HG02852 (cell line): Measurements from ENCODE around the gene SYVN1.

ENCODE experiments used
- ATAC-seq: cut with Tn5 transposase; IDR thresholded peaks from one replicate; pipeline ENCODE4 v1.9.1; 2021; ENCODE audit warnings: mild to moderate bottlenecking, moderate library complexity; ENCODE audit not compliant: unreplicated experiment

Gene SYVN1

GRCh38 chr11:65095974-65096806, 38.1 kb downstream of the SYVN1 start, which contains the start of gene VPS51:
Gene VPS51, plus strand, starts transcription at chr11:65096214. Its CDS starts 37 bp downstream, at chr11:65096251.
- peak; percentile 76 for ATAC-seq

DNA sequence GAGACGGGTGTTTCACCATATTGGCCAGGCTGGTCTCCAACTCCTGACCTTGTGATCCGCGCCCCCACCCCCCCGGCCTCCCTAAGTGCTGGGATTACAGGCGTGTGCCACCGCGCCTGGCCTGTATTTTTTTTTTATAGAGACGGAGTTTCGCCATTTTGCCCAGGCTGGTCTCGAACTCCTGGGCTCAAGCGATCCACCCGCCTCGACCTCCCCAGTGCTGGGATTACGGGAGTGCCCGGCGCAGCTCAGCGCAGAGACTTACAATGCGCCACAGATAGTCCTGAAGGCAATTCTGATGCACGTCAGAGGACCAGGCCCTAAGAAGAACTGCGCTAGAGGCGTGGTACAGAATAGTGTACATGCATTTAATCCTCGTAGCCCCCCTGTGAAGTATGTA, 38.9 kb downstream of the SYVN1 start:
- no peak for ATAC-seq

DNA sequence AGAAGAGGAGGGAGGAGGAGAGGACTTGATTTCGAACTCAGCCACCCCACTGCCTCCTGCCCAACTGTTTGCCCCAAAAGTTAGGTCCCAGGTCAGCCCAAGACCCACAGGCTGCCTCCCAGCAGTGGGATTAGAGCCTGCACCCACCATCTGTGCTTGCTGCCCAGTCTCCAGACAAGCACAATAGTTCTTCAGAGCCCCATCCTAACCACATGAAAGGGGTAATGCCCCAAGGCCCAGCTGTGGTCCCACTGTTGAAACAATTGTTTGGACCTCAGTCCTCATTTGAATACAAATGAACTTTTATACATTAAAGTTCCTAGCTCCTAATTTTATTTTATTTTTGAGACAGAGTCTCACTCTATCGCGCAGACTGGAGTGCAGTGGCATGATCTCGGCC, 43.7 kb downstream of the SYVN1 start:
- no peak for ATAC-seq

GRCh38 chr11:65089621-65090020, 44.7 kb downstream of the SYVN1 start:
- no peak for ATAC-seq

DNA sequence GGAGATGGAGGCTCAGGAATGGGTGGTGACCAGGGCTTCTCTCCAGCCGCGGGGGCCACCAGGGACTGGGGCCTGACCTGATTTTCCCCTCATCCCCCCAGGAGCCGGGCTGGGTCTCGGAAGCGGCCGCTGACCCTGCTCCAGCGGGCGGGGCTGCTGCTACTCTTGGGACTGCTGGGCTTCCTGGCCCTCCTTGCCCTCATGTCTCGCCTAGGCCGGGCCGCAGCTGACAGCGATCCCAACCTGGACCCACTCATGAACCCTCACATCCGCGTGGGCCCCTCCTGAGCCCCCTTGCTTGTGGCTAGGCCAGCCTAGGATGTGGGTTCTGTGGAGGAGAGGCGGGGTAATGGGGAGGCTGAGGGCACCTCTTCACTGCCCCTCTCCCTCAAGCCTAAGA, 46.5 kb downstream of the SYVN1 start:
- no peak for ATAC-seq

- no peak for ATAC-seq
Observed at GRCh38 chr11:65087216-65087615, 47.1 kb downstream of the SYVN1 start.

DNA sequence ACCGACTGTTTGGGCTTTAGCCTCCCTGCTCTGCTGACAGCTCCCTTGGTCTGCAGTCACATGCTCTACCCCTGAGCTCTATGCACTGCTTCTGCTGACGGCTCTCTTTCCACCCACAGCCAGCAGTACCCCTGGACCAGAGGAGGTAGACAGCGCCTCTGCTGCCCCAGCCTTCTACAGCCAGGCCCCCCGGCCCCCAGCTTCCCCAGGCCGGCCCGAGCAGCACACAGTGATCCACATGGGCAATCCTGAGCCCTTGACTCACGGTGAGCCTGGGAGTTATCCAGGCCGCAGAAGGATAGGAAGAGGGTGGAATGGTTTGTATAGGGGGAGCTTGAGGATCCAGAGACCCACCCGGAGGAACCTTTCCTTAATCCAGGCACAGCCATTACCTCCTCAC, 47.5 kb downstream of the SYVN1 start:
- no peak for ATAC-seq

- no peak for ATAC-seq
Observed at GRCh38 chr11:65085446-65085845, 48.9 kb downstream of the SYVN1 start.

DNA sequence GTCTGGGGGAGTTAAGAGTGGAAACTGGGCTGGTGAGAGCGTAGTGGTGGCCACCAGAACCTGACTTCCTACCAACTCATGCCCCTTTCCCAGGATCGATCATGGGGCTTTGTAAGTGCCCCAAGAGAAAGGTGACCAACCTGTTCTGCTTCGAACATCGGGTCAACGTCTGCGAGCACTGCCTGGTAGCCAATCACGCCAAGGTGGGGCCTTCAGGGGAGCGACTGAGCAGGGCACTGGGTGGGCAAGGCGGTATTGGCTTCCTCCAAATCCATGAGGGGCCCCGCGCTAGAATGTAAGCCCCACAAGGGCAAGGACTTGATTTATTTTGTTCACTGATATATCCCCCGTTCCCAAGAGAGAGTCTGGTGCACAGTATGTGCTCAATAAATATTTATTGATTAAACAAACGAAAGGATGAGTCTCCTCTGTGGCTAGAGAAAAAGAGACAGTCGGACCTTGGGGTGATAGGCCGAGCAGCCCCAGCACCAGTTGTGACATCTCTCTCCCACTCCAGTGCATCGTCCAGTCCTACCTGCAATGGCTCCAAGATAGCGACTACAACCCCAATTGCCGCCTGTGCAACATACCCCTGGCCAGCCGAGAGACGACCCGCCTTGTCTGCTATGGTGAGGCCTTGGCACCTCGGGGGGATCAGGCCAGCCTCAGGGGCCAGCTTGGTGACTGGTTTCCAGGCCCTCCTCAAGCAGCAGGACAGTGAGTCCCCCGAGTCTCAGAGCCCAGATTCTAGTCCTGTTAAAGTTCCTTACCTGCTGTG, 49.5 kb downstream of the SYVN1 start:
- no peak for ATAC-seq

DNA sequence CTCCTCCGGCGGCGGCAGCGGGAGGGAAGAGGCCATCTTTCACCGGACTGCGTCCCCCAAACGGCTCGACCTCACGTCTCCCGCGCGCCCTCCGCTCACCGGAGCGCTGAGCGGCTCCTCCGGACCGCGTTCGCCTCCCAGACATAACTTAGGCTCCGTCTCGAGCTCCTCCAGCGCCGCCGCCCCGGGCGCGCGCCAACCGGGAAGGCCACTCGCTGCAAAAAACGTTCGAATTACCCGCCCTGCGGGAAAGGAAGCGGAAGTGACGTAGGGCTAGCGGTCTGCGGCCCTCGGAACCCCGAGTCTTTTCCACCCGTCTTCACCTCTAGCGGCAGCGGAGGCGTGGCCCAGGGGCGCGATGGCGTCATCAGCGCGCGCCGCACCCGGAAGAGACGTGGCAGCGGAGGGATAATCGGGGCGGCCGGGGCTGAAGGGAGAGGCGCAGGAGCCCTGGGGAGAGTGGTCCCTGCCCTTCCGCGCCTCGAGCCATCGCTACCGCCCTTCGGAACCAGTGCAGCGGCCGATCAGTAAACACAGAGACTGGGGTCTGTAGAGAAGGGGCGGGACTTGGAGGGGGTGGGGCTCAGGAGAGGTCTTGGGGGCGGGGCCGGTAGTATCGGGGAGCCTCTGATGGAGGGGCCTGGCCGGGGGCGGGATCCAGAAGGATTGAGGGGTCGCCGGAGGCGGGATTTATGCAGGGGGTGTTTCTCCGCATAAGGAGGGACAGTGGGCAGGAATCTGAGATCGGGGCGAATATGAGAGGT, 50.3 kb downstream of the SYVN1 start, which contains the start of the genes CDCA5 and ZFPL1:
CDCA5 (minus strand) TSS at position 207 of the 764 bp plus-strand sequence; CDS start at position 145, 62 bp downstream.
ZFPL1 (plus strand) TSS at position 389 of the 764 bp plus-strand sequence. CDS start 477 bp downstream, outside the sequence.
- ATAC-seq, result peak; percentile 68

- peak; percentile 16 for ATAC-seq
Observed at GRCh38 chr11:65083134-65083833, 51.0 kb downstream of the SYVN1 start.

DNA sequence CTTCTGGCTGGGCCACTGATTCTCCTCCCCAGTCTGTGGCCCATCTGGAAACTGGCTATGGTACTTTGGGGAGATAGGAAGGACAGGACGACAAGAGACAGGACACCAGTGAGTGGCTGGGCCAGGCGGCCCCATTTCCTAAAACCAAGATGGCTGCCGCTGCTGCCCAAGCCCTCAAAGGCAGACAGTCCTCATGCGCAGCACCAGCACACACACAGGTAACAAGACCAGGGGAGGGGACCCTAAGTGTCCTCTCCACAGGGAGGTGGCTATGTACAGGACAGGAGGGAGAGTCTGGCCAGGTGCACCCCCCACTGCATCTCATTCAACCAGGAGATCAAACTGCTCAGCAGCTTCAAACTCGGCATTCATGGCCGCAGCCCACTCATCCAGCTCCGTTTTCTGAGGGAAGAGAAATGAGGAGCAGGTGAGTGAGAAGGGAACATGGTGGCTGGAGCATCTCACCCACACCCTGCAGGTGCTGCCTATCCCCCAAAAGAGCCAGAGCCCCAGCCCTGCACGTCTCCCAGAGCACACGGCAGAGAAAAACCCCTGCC, 55.5 kb downstream of the SYVN1 start:
- ATAC-seq, result no peak

DNA sequence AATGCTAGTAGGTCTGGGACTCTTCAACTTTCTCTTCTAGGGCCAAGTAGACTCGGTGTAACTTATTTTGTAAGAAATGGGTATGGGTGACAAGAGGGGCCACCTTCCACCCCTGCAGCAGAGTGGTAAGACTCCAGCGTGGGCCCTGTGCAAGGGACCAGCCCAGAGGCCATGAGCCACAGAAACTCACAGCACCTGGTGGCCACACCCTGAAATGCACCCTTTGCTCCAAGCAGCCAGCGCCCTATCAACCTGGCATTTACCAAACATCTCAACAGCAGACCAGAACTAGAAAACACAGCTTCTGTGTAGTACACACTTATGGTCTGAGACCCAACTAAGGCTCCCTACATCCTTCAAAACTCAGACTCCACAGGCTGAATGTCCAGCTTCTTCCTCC, 56.2 kb downstream of the SYVN1 start:
- ATAC-seq, result peak; percentile 41

- ATAC-seq, result no peak
Observed at GRCh38 chr11:65077451-65077850, 56.9 kb downstream of the SYVN1 start.
